ENCODE measurements around the gene CDH4.

DNA sequence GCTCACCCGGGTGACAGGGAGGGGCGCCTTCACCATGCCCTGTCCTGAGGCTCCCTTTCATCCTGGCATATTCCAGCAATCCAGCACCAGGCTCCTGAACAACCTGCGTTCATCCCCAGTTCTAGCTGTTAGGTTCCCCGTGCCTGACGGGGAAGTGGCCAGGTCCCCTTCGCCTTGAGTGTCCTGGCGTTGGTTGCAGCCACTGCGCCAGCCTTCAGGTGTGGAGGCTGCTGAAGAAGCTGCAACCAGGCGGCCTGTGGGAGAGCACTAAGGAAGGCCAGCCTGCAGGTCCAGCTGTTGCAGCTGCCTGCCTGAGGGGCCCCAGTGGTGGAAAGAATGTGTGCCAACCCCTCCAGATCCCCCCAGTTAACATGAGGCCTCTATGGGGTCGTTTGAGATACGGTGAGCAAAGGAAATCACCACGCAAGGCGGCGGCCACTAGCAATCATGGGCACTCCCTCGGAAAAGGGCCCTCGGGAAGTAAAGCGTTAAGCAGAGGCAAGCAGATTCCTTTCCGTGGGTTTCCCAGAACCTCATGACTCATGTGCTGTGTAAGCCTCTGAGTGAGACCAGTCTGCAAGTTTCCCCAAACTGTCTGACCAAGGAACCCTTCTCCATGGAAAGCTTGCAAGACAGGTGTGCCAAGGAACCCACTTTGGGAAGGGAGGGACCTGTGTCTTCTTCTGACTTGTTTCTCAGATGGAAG is 492.8 kb downstream of the CDH4 start:
- TF ChIP-seq, protein P1, sequence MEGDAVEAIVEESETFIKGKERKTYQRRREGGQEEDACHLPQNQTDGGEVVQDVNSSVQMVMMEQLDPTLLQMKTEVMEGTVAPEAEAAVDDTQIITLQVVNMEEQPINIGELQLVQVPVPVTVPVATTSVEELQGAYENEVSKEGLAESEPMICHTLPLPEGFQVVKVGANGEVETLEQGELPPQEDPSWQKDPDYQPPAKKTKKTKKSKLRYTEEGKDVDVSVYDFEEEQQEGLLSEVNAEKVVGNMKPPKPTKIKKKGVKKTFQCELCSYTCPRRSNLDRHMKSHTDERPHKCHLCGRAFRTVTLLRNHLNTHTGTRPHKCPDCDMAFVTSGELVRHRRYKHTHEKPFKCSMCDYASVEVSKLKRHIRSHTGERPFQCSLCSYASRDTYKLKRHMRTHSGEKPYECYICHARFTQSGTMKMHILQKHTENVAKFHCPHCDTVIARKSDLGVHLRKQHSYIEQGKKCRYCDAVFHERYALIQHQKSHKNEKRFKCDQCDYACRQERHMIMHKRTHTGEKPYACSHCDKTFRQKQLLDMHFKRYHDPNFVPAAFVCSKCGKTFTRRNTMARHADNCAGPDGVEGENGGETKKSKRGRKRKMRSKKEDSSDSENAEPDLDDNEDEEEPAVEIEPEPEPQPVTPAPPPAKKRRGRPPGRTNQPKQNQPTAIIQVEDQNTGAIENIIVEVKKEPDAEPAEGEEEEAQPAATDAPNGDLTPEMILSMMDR (IDR thresholded peaks at IDR 0.05) = no peak
- no peak for TF ChIP-seq POLR2A (IDR thresholded peaks at IDR 0.05)
